Upper lobe of right lung (tissue), 1 donor: ENCODE data around the gene ABCC8. TPM values are rescaled to one million over a fixed set of nuclear protein-coding genes. Genes with fewer than 3 reads are reported as not detected.

ENCODE experiments used
- ATAC-seq: fragments of 200-7000 bp; cut with Tn5 transposase; one replicate; pipeline ENCODE4 v1.9.1; 2020; ENCODE audit warnings: mild to moderate bottlenecking, moderate library complexity
- DNase-seq: peaks from one replicate; pipeline ENCODE4 v3.0.0-alpha.2; 2020
- H3K27ac ChIP-seq: fragments of 200-600 bp; one replicate; pipeline ENCODE4 v1.8.0; 2022
- H3K27me3 ChIP-seq: fragments of 200-600 bp; one replicate; pipeline ENCODE4 v1.8.0; 2022; ENCODE audit warnings: mild to moderate bottlenecking
- H3K36me3 ChIP-seq: fragments of 200-600 bp; one replicate; pipeline ENCODE4 v1.8.0; 2022
- H3K4me1 ChIP-seq: fragments of 200-600 bp; one replicate; pipeline ENCODE4 v1.8.0; 2022
- H3K4me3 ChIP-seq: fragments of 200-600 bp; one replicate; pipeline ENCODE4 v1.8.0; 2022; ENCODE audit warnings: mild to moderate bottlenecking
- H3K9me3 ChIP-seq: fragments of 200-600 bp; one replicate; pipeline ENCODE4 v1.8.0; 2022
- intact Hi-C: fragments of 100-400 bp; cut with DNase I; formaldehyde crosslinking; loops from one replicate; pipeline ENCODE4 v1.11.0; 2022
- total RNA-seq: library from RNA; stranded (reverse); fragmentation: NEBNext Ultra II Directional; extraction: Animal tissue kit (Norgen Biotek cat#: 25700); gene quantifications from one replicate; pipeline ENCODE4 v1.2.1, GENCODE V29; 2021
- TF ChIP-seq, protein P1 (sequence below): fragments of 200-600 bp; IDR thresholded peaks from one replicate; pipeline ENCODE4 v1.8.0; 2022; ENCODE audit warnings: antibody characterized with exemption
- donor health status: DM: no; HTN: yes; CAD: no; lungs with severe emphysema.

The ABCC8 gene
- total RNA-seq, 1 donor from 2014 or later: 4.7 TPM

DNA sequence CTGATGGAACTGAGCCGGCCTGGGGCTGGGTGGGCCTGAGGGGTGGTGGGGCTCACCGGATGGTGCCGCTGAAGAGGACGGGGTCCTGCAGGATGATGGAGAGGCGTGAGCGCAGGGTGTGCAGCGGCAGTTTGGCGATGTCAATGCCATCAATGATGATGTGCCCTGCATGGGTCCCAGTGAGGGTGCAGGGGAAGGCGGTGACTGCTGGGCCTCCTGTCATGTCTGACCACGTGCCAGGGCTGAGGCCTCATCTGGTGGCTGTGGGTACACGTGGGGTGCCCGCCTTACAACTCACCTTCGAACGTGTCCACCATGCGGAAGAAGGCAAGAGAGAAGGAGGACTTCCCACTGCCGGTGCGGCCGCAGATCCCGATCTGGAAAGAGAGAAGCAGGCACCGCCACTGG, 81.1 kb downstream of the ABCC8 start:
- ATAC-seq (no peak), DNase-seq (no peak)
- Histone ChIP-seq H3K27me3 (no peaks in the 10 kb centered on the region), H3K9me3 (no peaks in the 10 kb centered on the region), H3K27ac (no peak overlapping the region), H3K4me1 (no peaks in the 10 kb centered on the region), H3K4me3 (no peak overlapping the region), H3K36me3 (no peaks in the 10 kb centered on the region)
- intact Hi-C loops: no loop called here
- TF ChIP-seq, protein P1, sequence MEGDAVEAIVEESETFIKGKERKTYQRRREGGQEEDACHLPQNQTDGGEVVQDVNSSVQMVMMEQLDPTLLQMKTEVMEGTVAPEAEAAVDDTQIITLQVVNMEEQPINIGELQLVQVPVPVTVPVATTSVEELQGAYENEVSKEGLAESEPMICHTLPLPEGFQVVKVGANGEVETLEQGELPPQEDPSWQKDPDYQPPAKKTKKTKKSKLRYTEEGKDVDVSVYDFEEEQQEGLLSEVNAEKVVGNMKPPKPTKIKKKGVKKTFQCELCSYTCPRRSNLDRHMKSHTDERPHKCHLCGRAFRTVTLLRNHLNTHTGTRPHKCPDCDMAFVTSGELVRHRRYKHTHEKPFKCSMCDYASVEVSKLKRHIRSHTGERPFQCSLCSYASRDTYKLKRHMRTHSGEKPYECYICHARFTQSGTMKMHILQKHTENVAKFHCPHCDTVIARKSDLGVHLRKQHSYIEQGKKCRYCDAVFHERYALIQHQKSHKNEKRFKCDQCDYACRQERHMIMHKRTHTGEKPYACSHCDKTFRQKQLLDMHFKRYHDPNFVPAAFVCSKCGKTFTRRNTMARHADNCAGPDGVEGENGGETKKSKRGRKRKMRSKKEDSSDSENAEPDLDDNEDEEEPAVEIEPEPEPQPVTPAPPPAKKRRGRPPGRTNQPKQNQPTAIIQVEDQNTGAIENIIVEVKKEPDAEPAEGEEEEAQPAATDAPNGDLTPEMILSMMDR: no peak

DNA sequence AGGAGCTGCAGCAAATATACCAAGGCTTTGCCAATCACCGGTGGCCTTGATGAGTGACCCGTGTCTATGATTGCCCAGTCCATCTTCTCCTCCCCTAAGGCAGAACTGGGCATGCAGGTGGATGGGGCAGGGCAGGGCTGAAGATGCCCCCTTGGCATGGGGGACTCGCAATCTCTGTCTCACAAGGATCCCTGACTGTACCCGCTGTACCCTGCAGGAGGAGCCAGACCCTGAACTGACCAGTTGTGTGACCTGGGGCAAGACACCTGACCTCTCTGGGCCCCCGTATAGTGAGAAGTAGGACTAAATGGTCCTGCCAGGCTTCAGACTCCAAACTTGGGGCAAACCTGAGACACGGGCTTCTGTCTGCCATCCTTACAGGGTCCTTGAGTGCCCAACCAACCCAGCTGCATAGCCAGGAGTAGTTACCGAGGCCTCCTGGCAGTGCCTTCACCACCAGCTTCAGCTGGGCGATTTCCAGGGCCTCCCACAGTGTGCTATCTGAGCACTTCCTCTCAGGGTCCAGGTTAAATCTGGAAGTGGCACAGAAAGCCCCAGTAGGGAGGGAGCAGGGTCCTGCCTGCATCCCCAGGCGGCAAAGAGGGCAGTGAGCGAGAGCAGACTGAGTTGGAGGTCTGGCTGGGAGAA, 81.8 kb downstream of the ABCC8 start:
- H3K27me3 ChIP-seq: no peaks in the 10 kb centered on the region
- ATAC-seq (no peak), DNase-seq (no peak)
- H3K9me3 ChIP-seq: no peaks in the 10 kb centered on the region
- no peak overlapping the region for H3K27ac ChIP-seq
- no peak overlapping the region for H3K4me3 ChIP-seq
- intact Hi-C loops: no loop called here
- no peaks in the 10 kb centered on the region for H3K4me1 ChIP-seq
- no peaks in the 10 kb centered on the region for H3K36me3 ChIP-seq
- TF ChIP-seq, protein P1: no peak

DNA sequence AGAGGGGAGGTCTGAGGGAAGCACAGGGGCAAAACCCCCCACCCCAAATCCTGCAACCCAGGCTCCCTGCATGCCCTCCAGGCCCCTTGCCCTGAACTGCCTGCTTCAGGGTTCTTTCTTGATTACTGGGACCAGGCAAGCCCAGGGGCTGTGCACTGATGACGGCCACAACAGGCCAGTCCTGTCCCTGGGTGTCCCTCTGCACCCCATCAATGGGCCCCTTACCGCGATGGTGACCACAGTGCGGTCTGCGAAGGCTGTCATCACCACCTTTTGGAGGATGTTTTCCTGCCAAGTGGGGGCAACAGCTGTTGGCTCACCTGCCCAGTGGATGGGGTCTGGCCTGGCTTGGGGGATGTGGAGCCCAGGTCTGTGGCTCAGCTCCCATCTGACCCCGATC, 83.2 kb downstream of the ABCC8 start:
- no peak for ATAC-seq
- intact Hi-C loops: no loop called here

DNA sequence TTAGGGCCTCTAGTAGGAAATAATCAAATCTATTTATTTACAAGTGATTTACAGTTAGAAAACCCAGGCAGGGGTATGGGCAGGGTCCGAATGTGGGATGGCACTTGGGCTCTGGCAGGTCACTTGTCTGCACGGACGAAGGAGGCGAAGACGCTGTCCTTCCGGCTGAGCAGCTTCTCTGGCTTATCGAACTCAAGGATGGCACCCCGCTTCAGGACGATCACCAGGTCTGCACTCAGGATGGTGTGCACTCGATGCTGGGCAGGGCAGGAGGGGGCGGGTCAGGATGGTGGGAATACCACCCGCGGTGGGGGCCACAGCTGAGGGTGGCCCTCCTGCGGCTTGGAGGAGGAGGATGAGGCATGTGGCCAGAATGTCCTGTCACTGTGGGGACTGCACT, 83.8 kb downstream of the ABCC8 start:
- Histone ChIP-seq H3K4me3 (no peak overlapping the region), H3K27ac (no peak overlapping the region), H3K4me1 (peaks cover 3% of the 10 kb centered on the region), H3K36me3 (no peaks in the 10 kb centered on the region), H3K27me3 (peaks cover 6% of the 10 kb centered on the region), H3K9me3 (no peaks in the 10 kb centered on the region)
- TF ChIP-seq, protein P1: no peak
- intact Hi-C loops: no loop called here
- ATAC-seq (no peak), DNase-seq (no peak)

More for the DNA sequence above, 83.2 kb downstream of the ABCC8 start:
- Histone ChIP-seq H3K4me3 (no peak overlapping the region), H3K27me3 (no peaks in the 10 kb centered on the region), H3K36me3 (no peaks in the 10 kb centered on the region), H3K9me3 (no peaks in the 10 kb centered on the region), H3K4me1 (peaks cover under 1% of the 10 kb centered on the region), H3K27ac (no peak overlapping the region)
- no peak for DNase-seq
- TF ChIP-seq, protein P1: no peak

DNA sequence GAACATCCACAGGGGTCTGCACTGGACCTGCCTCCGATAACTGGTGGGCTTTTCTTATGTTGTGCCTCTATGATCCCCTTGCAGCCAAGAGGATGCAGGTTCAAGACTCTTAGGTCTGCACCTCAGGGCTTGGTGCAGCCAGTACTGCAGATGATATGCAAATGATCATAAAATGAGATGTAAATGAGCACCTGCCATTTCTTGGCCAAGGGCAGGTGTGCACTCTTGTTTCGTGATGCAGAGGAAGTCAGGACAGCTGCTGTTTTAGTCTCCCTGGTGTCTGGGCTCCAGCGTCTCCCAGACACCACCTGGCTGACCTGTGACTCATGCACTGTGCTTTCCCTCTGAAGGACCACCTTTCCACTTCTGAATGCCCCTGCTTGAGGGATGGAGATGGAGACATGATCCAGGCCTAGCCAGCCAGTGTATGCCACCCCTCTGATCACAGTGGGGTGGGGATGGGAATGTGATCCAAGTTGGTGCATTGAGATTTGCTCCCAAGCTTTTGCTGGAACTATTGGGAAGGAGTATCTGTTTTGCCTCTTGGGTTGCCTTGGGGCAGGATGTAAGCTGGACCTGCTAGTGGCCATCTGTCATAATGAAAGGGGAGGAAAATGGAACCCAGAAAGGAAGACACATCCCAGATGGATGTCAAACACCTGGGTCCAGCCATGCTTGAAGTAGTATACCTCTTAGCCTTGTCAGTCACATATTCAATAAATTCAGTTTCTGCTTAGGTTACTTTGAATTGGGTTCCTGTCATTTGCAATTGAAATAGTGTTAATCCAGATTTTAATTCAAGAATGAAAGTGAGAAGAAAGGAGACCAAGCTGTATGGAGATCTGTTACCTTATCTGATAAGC, 84.9 kb downstream of the ABCC8 start:
- H3K4me1 ChIP-seq: peaks cover 3% of the 10 kb centered on the region
- H3K4me3 ChIP-seq: no peak overlapping the region
- no peak overlapping the region for H3K27ac ChIP-seq
- intact Hi-C loops: no loop called here
- TF ChIP-seq, protein P1: no peak
- H3K27me3 ChIP-seq: peaks cover 10% of the 10 kb centered on the region
- no peaks in the 10 kb centered on the region for H3K36me3 ChIP-seq
- DNase-seq (no peak), ATAC-seq (no peak)
- no peaks in the 10 kb centered on the region for H3K9me3 ChIP-seq
